ENCODE measurements around the gene SCTR. TPM values are rescaled to one million over a fixed set of nuclear protein-coding genes. Genes with fewer than 3 reads are reported as not detected.

The SCTR gene
- total and polyA plus RNA-seq, 3 donors from 2014 or later = 1.1 to 6.6 (median 2.0) TPM

DNA sequence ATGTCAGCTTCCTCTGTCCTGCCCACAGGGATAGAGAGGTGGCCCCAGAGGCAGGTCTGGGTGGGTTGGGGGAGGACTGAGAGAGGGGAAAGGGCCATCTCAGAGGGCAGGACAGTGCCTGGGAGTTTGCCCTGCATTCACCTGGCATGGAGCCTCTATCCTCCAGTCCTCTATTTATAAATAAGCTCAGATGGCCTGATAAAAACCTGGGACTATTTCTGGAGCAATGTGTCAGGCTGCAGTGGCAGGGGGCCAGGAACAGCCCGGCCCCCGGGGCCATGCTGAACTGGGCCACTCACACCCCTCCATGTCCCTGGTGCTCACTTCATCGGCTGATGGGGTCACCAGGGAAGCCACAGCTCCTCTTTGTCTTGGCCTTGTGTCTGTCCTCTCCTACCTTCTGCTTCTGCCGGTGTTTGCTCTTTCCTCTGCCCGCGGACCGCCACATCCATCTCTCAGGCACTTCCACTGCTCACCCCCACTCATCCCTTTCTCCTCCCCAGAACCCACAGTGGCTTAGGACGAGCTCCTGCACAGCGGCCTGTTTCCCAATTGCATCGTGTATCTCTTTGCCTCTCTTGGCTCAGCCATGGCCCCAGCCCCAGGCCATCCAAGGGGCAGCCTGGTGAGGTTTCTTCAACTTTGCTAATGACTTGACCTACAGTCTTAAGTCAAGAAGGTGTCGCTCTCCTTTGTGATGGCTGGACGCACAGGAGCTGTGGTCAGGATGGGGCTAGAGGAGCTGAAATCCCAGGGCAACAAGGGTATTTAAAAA lies 38.8 kb downstream of the SCTR start:
- peaks cover 14% of the 10 kb centered on the region for H3K4me1 ChIP-seq
- H3K36me3 ChIP-seq (ENCODE audit: low read depth, missing control alignments) = no peaks in the 10 kb centered on the region
- TF ChIP-seq POLR2A (IDR thresholded peaks at IDR 0.05) = no peak
- TF ChIP-seq, protein P1, sequence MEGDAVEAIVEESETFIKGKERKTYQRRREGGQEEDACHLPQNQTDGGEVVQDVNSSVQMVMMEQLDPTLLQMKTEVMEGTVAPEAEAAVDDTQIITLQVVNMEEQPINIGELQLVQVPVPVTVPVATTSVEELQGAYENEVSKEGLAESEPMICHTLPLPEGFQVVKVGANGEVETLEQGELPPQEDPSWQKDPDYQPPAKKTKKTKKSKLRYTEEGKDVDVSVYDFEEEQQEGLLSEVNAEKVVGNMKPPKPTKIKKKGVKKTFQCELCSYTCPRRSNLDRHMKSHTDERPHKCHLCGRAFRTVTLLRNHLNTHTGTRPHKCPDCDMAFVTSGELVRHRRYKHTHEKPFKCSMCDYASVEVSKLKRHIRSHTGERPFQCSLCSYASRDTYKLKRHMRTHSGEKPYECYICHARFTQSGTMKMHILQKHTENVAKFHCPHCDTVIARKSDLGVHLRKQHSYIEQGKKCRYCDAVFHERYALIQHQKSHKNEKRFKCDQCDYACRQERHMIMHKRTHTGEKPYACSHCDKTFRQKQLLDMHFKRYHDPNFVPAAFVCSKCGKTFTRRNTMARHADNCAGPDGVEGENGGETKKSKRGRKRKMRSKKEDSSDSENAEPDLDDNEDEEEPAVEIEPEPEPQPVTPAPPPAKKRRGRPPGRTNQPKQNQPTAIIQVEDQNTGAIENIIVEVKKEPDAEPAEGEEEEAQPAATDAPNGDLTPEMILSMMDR (IDR thresholded peaks at IDR 0.05) = no peak
- no peak overlapping the region for H3K4me3 ChIP-seq
- intact Hi-C loops (cut with DNase I; ENCODE audit: low total_unique reads) = no loop called here
- H3K9me3 ChIP-seq = no peaks in the 10 kb centered on the region
- H3K27ac ChIP-seq = no peak overlapping the region
- DNase-seq = no peak
- 73 to 82% methylated on average over 12 of the region's 12 CpGs for WGBS, 2 donors
- H3K27me3 ChIP-seq = no peaks in the 10 kb centered on the region

DNA sequence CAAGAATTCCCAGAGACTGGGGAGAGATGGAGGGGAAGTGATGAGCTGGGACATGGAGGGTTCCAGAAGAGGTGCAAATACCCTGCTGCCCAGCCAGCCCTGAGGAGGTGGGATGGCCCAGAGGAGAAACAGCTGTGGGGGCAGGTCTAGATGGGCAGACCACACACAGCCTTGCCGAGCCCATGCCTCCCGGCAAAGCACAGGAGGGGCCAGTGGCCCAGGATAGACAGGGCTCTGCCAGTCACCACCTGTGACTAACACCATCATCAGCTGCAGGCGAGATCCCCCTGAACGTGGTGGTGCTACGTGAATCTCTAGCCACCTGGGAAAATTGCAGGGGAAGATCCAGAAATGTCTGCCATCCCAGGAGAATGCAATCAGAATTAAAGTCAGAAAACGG lies 39.4 kb downstream of the SCTR start:
- no peak for DNase-seq
- intact Hi-C loops (cut with DNase I; ENCODE audit: low total_unique reads) = no loop called here
- no peaks in the 10 kb centered on the region for H3K27me3 ChIP-seq
- no peaks in the 10 kb centered on the region for H3K36me3 ChIP-seq (ENCODE audit: low read depth, missing control alignments)
- H3K27ac ChIP-seq = no peak overlapping the region
- 57 to 73% methylated on average over 6 of the region's 6 CpGs for WGBS, 2 donors
- no peaks in the 10 kb centered on the region for H3K9me3 ChIP-seq
- TF ChIP-seq, protein P1 (IDR thresholded peaks at IDR 0.05) = no peak
- no peak for TF ChIP-seq POLR2A (IDR thresholded peaks at IDR 0.05)
- peaks cover 14% of the 10 kb centered on the region for H3K4me1 ChIP-seq
- H3K4me3 ChIP-seq = no peak overlapping the region

- 91 to 96% methylated on average over 11 of the region's 11 CpGs for WGBS, 2 donors
- intact Hi-C loops (cut with DNase I; ENCODE audit: low total_unique reads) = no loop called here
- no peak for DNase-seq
- no peak for TF ChIP-seq POLR2A (IDR thresholded peaks at IDR 0.05)
- TF ChIP-seq, protein P1 (IDR thresholded peaks at IDR 0.05) = no peak
- no peaks in the 10 kb centered on the region for H3K27me3 ChIP-seq
- H3K4me1 ChIP-seq = peaks cover 14% of the 10 kb centered on the region
- H3K36me3 ChIP-seq (ENCODE audit: low read depth, missing control alignments) = no peaks in the 10 kb centered on the region
- H3K27ac ChIP-seq = no peak overlapping the region
- no peak overlapping the region for H3K4me3 ChIP-seq
- no peaks in the 10 kb centered on the region for H3K9me3 ChIP-seq
These were observed 40.2 kb downstream of the SCTR start for GRCh38 chr2:119483896-119484718.

- Histone ChIP-seq H3K9me3 (no peaks in the 10 kb centered on the region), H3K4me1 (peaks cover 14% of the 10 kb centered on the region), H3K27ac (no peak overlapping the region), H3K4me3 (no peak overlapping the region), H3K36me3 (ENCODE audit: low read depth, missing control alignments) (no peaks in the 10 kb centered on the region), H3K27me3 (no peaks in the 10 kb centered on the region)
- intact Hi-C loops (cut with DNase I; ENCODE audit: low total_unique reads) = no loop called here
- 69 to 73% methylated on average over 5 of the region's 5 CpGs for WGBS, 2 donors
- no peak for DNase-seq
- TF ChIP-seq POLR2A (IDR thresholded peaks at IDR 0.05) = no peak
- TF ChIP-seq, protein P1 (IDR thresholded peaks at IDR 0.05) = no peak
These were observed 40.9 kb downstream of the SCTR start for GRCh38 chr2:119483395-119483753.
